Sigmoid colon (tissue), 7 donors: ENCODE data around the gene STK32B. TPM values are rescaled to one million over a fixed set of nuclear protein-coding genes. Genes with fewer than 3 reads are reported as not detected.

Experiments used
- DNase-seq: peaks from one replicate; pipeline ENCODE4 v3.0.0-alpha.2; 2019
- H3K27ac ChIP-seq, 4 donors: fragments of 200-600 bp; sonication (generic); one replicate each; pipeline ENCODE4 v1.5.1; 2016 to 2019; ENCODE audit warnings: mild to moderate bottlenecking in 1 of 4
- H3K27me3 ChIP-seq, 3 donors: fragments of 200-600 bp; sonication (generic); one replicate each; pipeline ENCODE4 v1.5.1; 2019; ENCODE audit warnings: mild to moderate bottlenecking in 1 of 3
- H3K36me3 ChIP-seq, 4 donors: fragments of 200-600 bp; sonication (generic); one replicate each; pipeline ENCODE4 v1.5.1; 2016 to 2019
- H3K4me1 ChIP-seq, 4 donors: fragments of 200-600 bp; sonication (generic); one replicate each; pipeline ENCODE4 v1.5.1; 2017 to 2019
- H3K4me3 ChIP-seq, 4 donors: fragments of 200-600 bp; sonication (generic); one replicate each; pipeline ENCODE4 v1.5.1; 2017 to 2019; ENCODE audit warnings: mild to moderate bottlenecking in 2 of 4, moderate library complexity in 1 of 4
- H3K9me3 ChIP-seq, 4 donors: fragments of 200-600 bp in 3 of 4; sonication (generic) in 3 of 4; one replicate each; pipeline versions ENCODE4 v1.5.1 to v1.6.1; 2013 to 2019
- CTCF ChIP-seq, 4 experiments: fragments of 450-650 bp in 3 of 4; fragments of 200-600 bp in 1 of 4; IDR thresholded peaks; one replicate each; pipeline ENCODE4 v1.5.1; 2016 to 2019; ENCODE audit warnings: antibody characterized with exemption in 4 of 4, mild to moderate bottlenecking in 3 of 4, moderate library complexity in 2 of 4
- EP300 ChIP-seq, 4 donors: sonication (generic); formaldehyde crosslinking; IDR thresholded peaks; one replicate each; pipeline ENCODE4 v1.6.1; 2017; ENCODE audit warnings: antibody characterized with exemption in 4 of 4
- POLR2A ChIP-seq, 2 donors: fragments of 450-650 bp; IDR thresholded peaks; one replicate each; pipeline ENCODE4 v1.6.1; 2016; ENCODE audit warnings: antibody characterized with exemption in 2 of 2, mild to moderate bottlenecking in 2 of 2, moderate library complexity in 2 of 2
- POLR2AphosphoS5 ChIP-seq, 4 donors: sonication (generic); formaldehyde crosslinking; IDR thresholded peaks; one replicate each; pipeline ENCODE4 v1.6.1; 2017; ENCODE audit warnings: antibody characterized with exemption in 4 of 4
- WGBS, 2 donors: extraction: QIAGEN DNeasy Blood & Tissue Kit; methylation state at CpG; one replicate each; pipeline ENCODE4 v1.1.7; 2013; 5-methylcytosine and 5-hydroxymethylcytosine counted together
- intact Hi-C: fragments of 100-400 bp; cut with DNase I; formaldehyde crosslinking; loops from one replicate; pipeline ENCODE4 v1.15.1; 2023
- polyA plus RNA-seq, 3 donors: library from polyadenylated mRNA; stranded (reverse); fragments of 200-250 nt; gene quantifications; one replicate each; pipeline ENCODE4 v1.2.3, GENCODE V29; 2013
- total RNA-seq, 4 donors: library from RNA; depleted of rRNA; stranded (reverse); fragments of >200 nt; gene quantifications; one replicate each; pipeline ENCODE4 v1.1.0, GENCODE V29; 2016
- donor health status: healthy with polysubstance abuse.
- donor health status: Bipolar disorder and iron deficiency.
- donor health status: healthy.

The STK32B gene
- total and polyA plus RNA-seq, 7 donors, result 0.23 to 3.9 (median 1.8) TPM

GRCh38 chr4:5188130-5188529 lies 136.8 kb downstream of the STK32B start:
- Histone ChIP-seq H3K4me1 (no peaks in the 10 kb centered on the region), H3K27me3 (no peaks in the 10 kb centered on the region), H3K9me3 (no peaks in the 10 kb centered on the region), H3K27ac (no peak overlapping the region), H3K4me3 (no peak overlapping the region), H3K36me3 (no peaks in the 10 kb centered on the region)
- WGBS, 2 donors, result 85 to 86% methylated on average over 10 of the region's 10 CpGs
- intact Hi-C loops, result no loop called here
- no peak for DNase-seq
- TF ChIP-seq CTCF (IDR thresholded peaks at IDR 0.05), result no peak
- TF ChIP-seq POLR2AphosphoS5 (IDR thresholded peaks at IDR 0.05), result no peak
- no peak for TF ChIP-seq EP300 (IDR thresholded peaks at IDR 0.05)
- no peak for TF ChIP-seq POLR2A (IDR thresholded peaks at IDR 0.05)

- intact Hi-C loops, result no loop called here
- no peaks in the 10 kb centered on the region for H3K27me3 ChIP-seq
- no peak for TF ChIP-seq POLR2A (IDR thresholded peaks at IDR 0.05)
- no peak for TF ChIP-seq POLR2AphosphoS5 (IDR thresholded peaks at IDR 0.05)
- no peak for TF ChIP-seq CTCF (IDR thresholded peaks at IDR 0.05)
- no peak for TF ChIP-seq EP300 (IDR thresholded peaks at IDR 0.05)
- no peaks in the 10 kb centered on the region for H3K9me3 ChIP-seq
- H3K4me3 ChIP-seq, result no peak overlapping the region
- no peaks in the 10 kb centered on the region for H3K4me1 ChIP-seq
- H3K36me3 ChIP-seq, result no peaks in the 10 kb centered on the region
- no peak for DNase-seq
- 85 to 88% methylated on average over 6 of the region's 6 CpGs for WGBS, 2 donors
- no peak overlapping the region for H3K27ac ChIP-seq
Observed at GRCh38 chr4:5191831-5192230, 140.6 kb downstream of the STK32B start.

GRCh38 chr4:5192271-5192670 lies 141.0 kb downstream of the STK32B start:
- Histone ChIP-seq H3K27me3 (no peaks in the 10 kb centered on the region), H3K36me3 (no peaks in the 10 kb centered on the region), H3K4me1 (no peaks in the 10 kb centered on the region), H3K9me3 (no peaks in the 10 kb centered on the region), H3K4me3 (no peak overlapping the region), H3K27ac (no peak overlapping the region)
- WGBS, 2 donors, result 76 to 80% methylated on average over 6 of the region's 6 CpGs
- TF ChIP-seq EP300 (IDR thresholded peaks at IDR 0.05) (no peak), POLR2A (IDR thresholded peaks at IDR 0.05) (no peak), POLR2AphosphoS5 (IDR thresholded peaks at IDR 0.05) (no peak), CTCF (IDR thresholded peaks at IDR 0.05) (no peak)
- intact Hi-C loops, result no loop called here
- DNase-seq, result no peak

- no peaks in the 10 kb centered on the region for H3K27me3 ChIP-seq
- no peak overlapping the region for H3K4me3 ChIP-seq
- no peaks in the 10 kb centered on the region for H3K4me1 ChIP-seq
- WGBS, 2 donors, result 76 to 87% methylated on average over 12 of the region's 12 CpGs
- no peak for DNase-seq
- no peak for TF ChIP-seq POLR2A (IDR thresholded peaks at IDR 0.05)
- no peak for TF ChIP-seq EP300 (IDR thresholded peaks at IDR 0.05)
- no peak for TF ChIP-seq CTCF (IDR thresholded peaks at IDR 0.05)
- TF ChIP-seq POLR2AphosphoS5 (IDR thresholded peaks at IDR 0.05), result no peak
- no peak overlapping the region for H3K27ac ChIP-seq
- intact Hi-C loops, result no loop called here
- H3K36me3 ChIP-seq, result no peaks in the 10 kb centered on the region
- no peaks in the 10 kb centered on the region for H3K9me3 ChIP-seq
Observed at GRCh38 chr4:5192678-5193077, 141.4 kb downstream of the STK32B start.
